AG08395 (cell line): ENCODE data around the gene CELF4.

Source experiments
- DNase-seq: peaks from one replicate; pipeline ENCODE4 v3.0.0; 2012; ENCODE audit warnings: mixed read lengths, low spot score

The CELF4 gene

GRCh38 chr18:37222999-37223378 lies 342.6 kb downstream of the CELF4 start:
- no peak for DNase-seq

DNA sequence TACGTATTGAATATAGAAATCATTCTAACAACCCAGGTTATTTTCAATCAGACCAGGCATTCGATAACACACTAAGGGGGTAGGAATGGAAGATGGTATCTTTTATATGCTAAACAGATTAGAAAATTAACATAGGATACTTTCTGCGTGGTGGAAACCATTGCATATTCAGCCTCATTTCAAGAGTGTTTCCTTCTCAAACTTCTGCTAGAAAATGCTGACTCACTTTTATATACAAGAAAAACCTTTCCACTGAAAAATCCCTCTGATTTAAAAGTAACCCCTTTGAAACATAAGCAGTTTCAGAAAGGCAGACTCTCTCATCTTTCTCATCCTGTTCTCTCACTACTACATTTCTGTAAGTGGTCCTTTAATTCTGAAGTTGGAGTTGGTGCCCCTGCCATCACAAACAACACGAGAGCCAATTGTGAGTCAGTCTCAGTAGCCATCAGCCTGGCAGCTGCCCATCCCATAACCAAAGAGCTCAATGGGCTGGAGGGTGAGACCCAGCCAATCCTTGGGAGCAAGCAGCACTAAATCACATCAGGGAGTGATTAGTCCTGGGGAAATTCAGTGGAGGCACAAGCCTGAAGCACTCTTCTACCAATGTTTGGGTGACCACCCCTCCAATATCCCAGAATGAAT lies 343.1 kb downstream of the CELF4 start:
- DNase-seq = no peak

GRCh38 chr18:37219257-37219656 lies 346.3 kb downstream of the CELF4 start:
- DNase-seq = no peak

DNA sequence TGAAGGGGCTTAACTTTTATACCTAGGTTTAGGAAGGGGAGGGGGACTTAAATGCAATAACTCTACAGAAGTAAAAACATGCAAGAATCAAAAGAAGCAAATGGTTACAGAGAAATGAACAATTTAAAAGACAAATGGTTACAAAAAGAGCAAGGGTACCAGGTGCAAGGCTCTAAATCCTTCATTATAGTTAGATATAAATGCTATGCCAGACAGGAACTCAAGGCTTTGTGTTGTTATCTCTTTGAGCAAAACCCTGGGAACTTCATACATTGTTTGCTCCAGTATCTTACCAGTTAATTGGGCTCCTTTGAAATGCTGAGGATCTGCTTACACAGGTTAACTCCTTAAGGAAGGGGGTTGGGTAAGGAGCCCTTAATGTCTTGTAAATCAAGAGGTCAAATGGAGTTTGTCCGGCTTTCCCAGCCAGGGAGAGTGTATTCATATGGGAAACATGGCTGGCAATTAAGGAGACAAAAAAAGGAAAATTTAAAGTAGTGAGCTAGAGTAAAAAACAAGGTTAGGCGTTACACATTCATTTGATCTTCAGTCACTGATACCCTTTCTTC lies 347.5 kb downstream of the CELF4 start:
- no peak for DNase-seq

GRCh38 chr18:37210781-37211180 lies 354.8 kb downstream of the CELF4 start:
- no peak for DNase-seq

- DNase-seq = no peak
Observed at GRCh38 chr18:37207343-37207742, 358.3 kb downstream of the CELF4 start.

DNA sequence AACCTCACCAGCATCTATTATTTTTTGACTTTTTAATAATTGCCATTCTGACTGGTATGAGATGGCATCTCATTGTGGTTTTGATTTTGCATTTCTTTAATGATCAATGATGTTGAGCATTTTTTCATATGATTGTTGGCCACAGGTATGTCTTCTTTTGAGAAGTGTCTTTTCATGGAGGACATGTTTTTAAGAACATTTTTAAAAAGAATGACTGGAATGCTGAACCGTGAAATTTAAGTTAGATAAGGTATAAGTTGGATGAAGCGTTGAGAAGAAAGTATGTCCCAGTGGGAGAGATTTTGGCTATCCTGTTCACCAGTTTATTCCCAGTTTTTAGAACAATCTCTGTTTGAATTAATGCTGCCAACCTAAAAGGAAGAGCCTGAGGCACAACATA lies 365.9 kb downstream of the CELF4 start:
- DNase-seq = no peak
